Caco-2 (cell line): ENCODE measurements around the gene MYO7A. TPM values are rescaled to one million over a fixed set of nuclear protein-coding genes. Genes with fewer than 3 reads are reported as not detected.

Experiments used
- BruUV-seq: library from RNA; stranded (reverse); fragments of 400-500 nt; replicated peaks from 2 replicates; lab custom pipeline; 2021; lab: Mats Ljungman, UMichigan
- CTCF ChIA-PET: fragments of 300-600 bp; sonication (Branson Sonifier 250); formaldehyde crosslinking; loops from one replicate; lab custom pipeline; 2022; ENCODE audit warnings: antibody characterized with exemption; lab: Charles Lee
- POLR2A ChIA-PET: fragments of 300-600 bp; sonication (Branson Sonifier 250); formaldehyde crosslinking; loops from one replicate; lab custom pipeline; 2022; ENCODE audit warnings: antibody characterized with exemption; lab: Charles Lee
- DNase-seq, 2 experiments: peaks; one replicate each; pipeline versions ENCODE4 v3.0.0 to v3.0.0-alpha.2; 2020 to 2022
- H3K27me3 ChIP-seq: replicated peaks from 2 replicates; pipeline ENCODE4 v1.6.0; 2011; ENCODE audit warnings: low read length; ENCODE audit not compliant: control insufficient read depth, insufficient read depth
- H3K36me3 ChIP-seq: 2 replicates; pipeline ENCODE4 v1.5.1; 2011; ENCODE audit warnings: low read length; ENCODE audit not compliant: control insufficient read depth, insufficient read depth
- H3K4me1 ChIP-seq: fragments of 250-450 bp; sonication (Bioruptor Pico); 2 replicates; pipeline ENCODE4 v1.5.1; 2020; ENCODE audit warnings: mild to moderate bottlenecking
- H3K4me3 ChIP-seq: 2 replicates; pipeline ENCODE4 v1.5.1; 2011; ENCODE audit warnings: low read depth, mild to moderate bottlenecking, control low read depth, low read length
- H3K9me3 ChIP-seq: fragments of 250-450 bp; sonication (Bioruptor Pico); 2 replicates; pipeline ENCODE4 v1.5.1; 2020; ENCODE audit warnings: mild to moderate bottlenecking, moderate library complexity
- H3K27ac Mint-ChIP-seq: one replicate; pipeline ENCODE4 v1.8.0; 2022; ENCODE audit warnings: mixed read lengths; ENCODE audit not compliant: unreplicated experiment
- H3K27me3 Mint-ChIP-seq: one replicate; pipeline ENCODE4 v1.8.0; 2022; ENCODE audit warnings: mixed read lengths; ENCODE audit not compliant: insufficient read depth, unreplicated experiment
- H3K36me3 Mint-ChIP-seq: one replicate; pipeline ENCODE4 v1.8.0; 2022; ENCODE audit warnings: mild to moderate bottlenecking, mixed read lengths; ENCODE audit not compliant: insufficient read depth, unreplicated experiment
- H3K4me1 Mint-ChIP-seq: one replicate; pipeline ENCODE4 v1.8.0; 2022; ENCODE audit warnings: low read depth, mixed read lengths; ENCODE audit not compliant: unreplicated experiment
- H3K4me3 Mint-ChIP-seq: one replicate; pipeline ENCODE4 v1.8.0; 2022; ENCODE audit warnings: mild to moderate bottlenecking, moderate library complexity, mixed read lengths; ENCODE audit not compliant: unreplicated experiment
- H3K9me3 Mint-ChIP-seq: one replicate; pipeline ENCODE4 v1.8.0; 2022; ENCODE audit warnings: mixed read lengths; ENCODE audit not compliant: unreplicated experiment
- CTCF ChIP-seq, 2 experiments: fragments of 200-600 bp in 1 of 2; IDR thresholded peaks; 1 replicate in 1 of 2; 2 replicates in 1 of 2; pipeline versions ENCODE4 v1.5.1 to v1.8.0; 2011 to 2022; ENCODE audit warnings: antibody characterized with exemption in 1 of 2, control low read depth in 1 of 2, inconsistent platforms in 1 of 2, low read depth in 1 of 2, low read length in 1 of 2, mild to moderate bottlenecking in 1 of 2, moderate library complexity in 1 of 2; ENCODE audit not compliant: insufficient read depth in 1 of 2, severe bottlenecking in 1 of 2, unreplicated experiment in 1 of 2
- intact Hi-C: fragments of 100-400 bp; cut with micrococcal nuclease; formaldehyde crosslinking; loops from one replicate; pipeline ENCODE4 v1.10.0; 2022; ENCODE audit not compliant: unreplicated experiment
- total RNA-seq: library from RNA; stranded (reverse); gene quantifications from 2 replicates; pipeline ENCODE4 v1.2.3, GENCODE V29; 2022

Gene MYO7A
- total RNA-seq, 1 experiment from 2014 or later = 8.9 TPM

GRCh38 chr11:77156396-77157195 lies 28.6 kb downstream of the MYO7A start:
- Histone ChIP-seq H3K27me3 (no peaks in the 10 kb centered on the region), H3K36me3 (no peaks in the 10 kb centered on the region), H3K4me3 (no peak overlapping the region), H3K9me3 (no peaks in the 10 kb centered on the region), H3K4me1 (peaks cover 6% of the 10 kb centered on the region; the same call in 1 of the 2 replicates)
- H3K36me3 Mint-ChIP-seq = no peaks in the 10 kb centered on the region
- no peaks in the 10 kb centered on the region for H3K27me3 Mint-ChIP-seq
- H3K4me1 Mint-ChIP-seq = peaks cover 9% of the 10 kb centered on the region
- H3K4me3 Mint-ChIP-seq = no peak overlapping the region
- DNase-seq = no peak
- intact Hi-C loops = no loop called here
- BruUV-seq = no TSS peak
- TF ChIP-seq CTCF (IDR thresholded peaks at IDR 0.05; ENCODE audit: insufficient read depth in 1 of 2, low read depth in 1 of 2, low read length in 1 of 2, severe bottlenecking in 1 of 2, unreplicated experiment in 1 of 2) = no peak
- CTCF ChIA-PET = no interaction called here
- H3K27ac Mint-ChIP-seq = no peak overlapping the region
- POLR2A ChIA-PET = no interaction called here
- H3K9me3 Mint-ChIP-seq = no peaks in the 10 kb centered on the region

- Histone ChIP-seq H3K9me3 (no peaks in the 10 kb centered on the region), H3K27me3 (no peaks in the 10 kb centered on the region), H3K4me3 (no peak overlapping the region), H3K4me1 (no peaks in the 10 kb centered on the region; the same call in 1 of the 2 replicates), H3K36me3 (no peaks in the 10 kb centered on the region)
- H3K4me3 Mint-ChIP-seq = no peak overlapping the region
- intact Hi-C loops = no loop called here
- POLR2A ChIA-PET = no interaction called here
- H3K36me3 Mint-ChIP-seq = no peaks in the 10 kb centered on the region
- no peaks in the 10 kb centered on the region for H3K9me3 Mint-ChIP-seq
- H3K4me1 Mint-ChIP-seq = no peaks in the 10 kb centered on the region
- no peak for TF ChIP-seq CTCF (IDR thresholded peaks at IDR 0.05; ENCODE audit: insufficient read depth in 1 of 2, low read depth in 1 of 2, low read length in 1 of 2, severe bottlenecking in 1 of 2, unreplicated experiment in 1 of 2)
- no peak for DNase-seq
- no TSS peak for BruUV-seq
- CTCF ChIA-PET = no interaction called here
- no peak overlapping the region for H3K27ac Mint-ChIP-seq
- no peaks in the 10 kb centered on the region for H3K27me3 Mint-ChIP-seq
Observed at GRCh38 chr11:77158041-77158695, 30.1 kb downstream of the MYO7A start.

GRCh38 chr11:77159219-77159936 lies 31.3 kb downstream of the MYO7A start:
- POLR2A ChIA-PET = no interaction called here
- Mint-ChIP-seq H3K27me3 (no peaks in the 10 kb centered on the region), H3K27ac (no peak overlapping the region), H3K36me3 (no peaks in the 10 kb centered on the region), H3K9me3 (no peaks in the 10 kb centered on the region), H3K4me3 (no peak overlapping the region), H3K4me1 (no peaks in the 10 kb centered on the region)
- CTCF ChIA-PET = interaction anchor here (0.6 kb wide), 1 partner anchor 92 kb away, joined by 3 read pairs; the partner anchor contains the start of gene CAPN5
- Histone ChIP-seq H3K36me3 (no peaks in the 10 kb centered on the region), H3K4me1 (no peaks in the 10 kb centered on the region), H3K27me3 (no peaks in the 10 kb centered on the region), H3K4me3 (no peak overlapping the region), H3K9me3 (no peaks in the 10 kb centered on the region)
- BruUV-seq = no TSS peak
- intact Hi-C loops = no loop called here
- TF ChIP-seq CTCF (IDR thresholded peaks at IDR 0.05; ENCODE audit: insufficient read depth in 1 of 2, low read depth in 1 of 2, low read length in 1 of 2, severe bottlenecking in 1 of 2, unreplicated experiment in 1 of 2) = no peak
- DNase-seq = no peak
